Measurements from ENCODE around the gene NFIB.

GRCh38 chr9:14298601-14299022 lies 15.3 kb downstream of the NFIB start:
- TF ChIP-seq ZNF510 (CRISPR knock-in tag; IDR thresholded peaks at IDR 0.05; ENCODE audit: low read depth) (no peak), MLX (CRISPR knock-in tag; IDR thresholded peaks at IDR 0.05) (no peak), CTCF (CRISPR knock-in tag; IDR thresholded peaks at IDR 0.05) (no peak), RNF2 (conservative IDR thresholded peaks at IDR 0.05; ENCODE audit: low read depth) (no peak), ZFP37 (CRISPR knock-in tag; IDR thresholded peaks at IDR 0.05; ENCODE audit: borderline replicate concordance) (no peak), SP1 (IDR thresholded peaks at IDR 0.05) (no peak), SP1 (CRISPR knock-in tag; IDR thresholded peaks at IDR 0.05) (no peak), ZNF746 (CRISPR knock-in tag; IDR thresholded peaks at IDR 0.05) (no peak)

Measured in HepG2 (cell line).